IMR-90 (cell line): ENCODE measurements around the gene CDC42BPA. TPM values are rescaled to one million over a fixed set of nuclear protein-coding genes. Genes with fewer than 3 reads are reported as not detected.

Source experiments
- ATAC-seq: fragments of 200-7000 bp; cut with Tn5 transposase; 2 replicates; pipeline ENCODE4 v1.9.1; 2020; ENCODE audit warnings: low read depth, mild to moderate bottlenecking, moderate library complexity
- BruUV-seq: library from RNA; stranded (reverse); fragments of 400-500 nt; replicated peaks from 2 replicates; lab custom pipeline; 2021; lab: Mats Ljungman, UMichigan
- CTCF ChIA-PET: fragments of 300-600 bp; formaldehyde crosslinking; extraction: SDS; loops from one replicate; lab custom pipeline; 2021; ENCODE audit warnings: antibody characterized with exemption; lab: Yijun Ruan, JAX
- POLR2A ChIA-PET: fragments of 300-600 bp; sonication (Branson Sonifier 250); formaldehyde crosslinking; loops from one replicate; lab custom pipeline; 2022; ENCODE audit warnings: antibody characterized with exemption; ENCODE audit not compliant: unreplicated experiment; lab: Charles Lee
- DNase-seq: peaks from one replicate; pipeline ENCODE4 v3.0.0; 2013
- H2AFZ ChIP-seq: replicated peaks from 2 replicates; pipeline ENCODE3; 2013; ENCODE audit warnings: low read length, mild to moderate bottlenecking; ENCODE audit not compliant: poor library complexity
- H2AK5ac ChIP-seq: 2 replicates; pipeline ENCODE4 v1.6.1; 2013; ENCODE audit warnings: low read depth, low read length, inconsistent platforms
- H2AK9ac ChIP-seq: replicated peaks from 2 replicates; pipeline ENCODE3; 2013; ENCODE audit warnings: mild to moderate bottlenecking, low read depth, low read length, moderate library complexity; ENCODE audit not compliant: poor library complexity
- H2BK120ac ChIP-seq: 2 replicates; pipeline ENCODE4 v1.6.1; 2013; ENCODE audit warnings: low read depth, low read length, inconsistent platforms
- H2BK15ac ChIP-seq: 3 replicates; pipeline ENCODE4 v1.6.1; 2013; ENCODE audit warnings: low read depth, low read length, inconsistent platforms
- H2BK20ac ChIP-seq: 2 replicates; pipeline ENCODE4 v1.6.1; 2013; ENCODE audit warnings: low read depth, mild to moderate bottlenecking, inconsistent platforms, low read length, moderate library complexity
- H2BK5ac ChIP-seq: 2 replicates; pipeline ENCODE4 v1.6.1; 2013; ENCODE audit warnings: mild to moderate bottlenecking, low read depth, low read length, inconsistent platforms; ENCODE audit not compliant: poor library complexity, severe bottlenecking
- H3K14ac ChIP-seq: replicated peaks from 2 replicates; pipeline ENCODE4 v1.6.1; 2013; ENCODE audit warnings: low read depth, low read length, inconsistent platforms
- H3K18ac ChIP-seq: 2 replicates; pipeline ENCODE4 v1.6.1; 2013; ENCODE audit warnings: low read depth, low read length, control low read depth
- H3K23ac ChIP-seq: 2 replicates; pipeline ENCODE4 v1.6.1; 2013; ENCODE audit warnings: low read depth, low read length, inconsistent platforms
- H3K27ac ChIP-seq: 2 replicates; pipeline ENCODE4 v1.5.1; 2013; ENCODE audit warnings: mild to moderate bottlenecking, control low read depth, low read length; ENCODE audit not compliant: insufficient read depth
- H3K27me3 ChIP-seq: 2 replicates; pipeline ENCODE4 v1.6.1; 2013; ENCODE audit warnings: low read length; ENCODE audit not compliant: control insufficient read depth, insufficient read depth
- H3K36me3 ChIP-seq: 2 replicates; pipeline ENCODE4 v1.6.1; 2013; ENCODE audit warnings: low read length, mixed read lengths; ENCODE audit not compliant: control insufficient read depth, insufficient read depth
- H3K4ac ChIP-seq: 2 replicates; pipeline ENCODE4 v1.6.1; 2013; ENCODE audit warnings: low read depth, low read length, inconsistent platforms
- H3K4me1 ChIP-seq: 2 replicates; pipeline ENCODE4 v1.6.1; 2013; ENCODE audit warnings: low read length, mixed read lengths; ENCODE audit not compliant: control insufficient read depth, insufficient read depth
- H3K4me2 ChIP-seq: 2 replicates; pipeline ENCODE4 v1.6.1; 2013; ENCODE audit warnings: low read depth, mild to moderate bottlenecking, control low read depth, low read length, moderate library complexity
- H3K4me3 ChIP-seq: 2 replicates; pipeline ENCODE4 v1.5.1; 2013; ENCODE audit warnings: low read depth, mild to moderate bottlenecking, control low read depth, low read length, moderate library complexity; ENCODE audit not compliant: insufficient read depth
- H3K56ac ChIP-seq: 2 replicates; pipeline ENCODE4 v1.6.1; 2013; ENCODE audit warnings: low read length, inconsistent platforms; ENCODE audit not compliant: insufficient read depth; ENCODE audit errors: extremely low read depth
- H3K79me1 ChIP-seq, 2 experiments: 2 replicates each; pipeline ENCODE4 v1.6.1; 2013; ENCODE audit warnings: low read length in 2 of 2, inconsistent platforms in 1 of 2, low read depth in 1 of 2
- H3K9ac ChIP-seq: 2 replicates; pipeline ENCODE4 v1.6.1; 2013; ENCODE audit warnings: low read depth, low read length, control low read depth
- H3K9me1 ChIP-seq: 2 replicates; pipeline ENCODE4 v1.6.1; 2013; ENCODE audit warnings: low read length, inconsistent platforms; ENCODE audit not compliant: insufficient read depth
- H3K9me3 ChIP-seq: 2 replicates; pipeline ENCODE4 v1.6.1; 2013; ENCODE audit warnings: low read length; ENCODE audit not compliant: control insufficient read depth, insufficient read depth
- H4K20me1 ChIP-seq: 2 replicates; pipeline ENCODE4 v1.6.1; 2013; ENCODE audit warnings: low read length, inconsistent platforms; ENCODE audit not compliant: insufficient read depth
- H4K5ac ChIP-seq: 2 replicates; pipeline ENCODE4 v1.6.1; 2013; ENCODE audit warnings: mild to moderate bottlenecking, low read depth, low read length, control low read depth
- H4K8ac ChIP-seq, 2 experiments: 2 replicates each; pipeline ENCODE4 v1.6.1; 2013; ENCODE audit warnings: low read depth in 2 of 2, low read length in 2 of 2, control low read depth in 1 of 2, inconsistent platforms in 1 of 2
- H4K91ac ChIP-seq: 2 replicates; pipeline ENCODE4 v1.6.1; 2013; ENCODE audit warnings: low read depth, low read length, inconsistent platforms; ENCODE audit not compliant: insufficient read depth
- BHLHE40 ChIP-seq: fragments of 150-350 bp; IDR thresholded peaks from 2 replicates; pipeline ENCODE4 v1.6.1; 2016; ENCODE audit warnings: mild to moderate bottlenecking, low read depth, low read length
- FOS ChIP-seq: fragments of 150-350 bp; IDR thresholded peaks from 2 replicates; pipeline ENCODE4 v1.6.1; 2016; ENCODE audit warnings: low read depth, low read length
- MXI1 ChIP-seq: IDR thresholded peaks from 2 replicates; pipeline ENCODE4 v1.6.1; 2012; ENCODE audit warnings: low read depth, mild to moderate bottlenecking, low read length, moderate library complexity, borderline replicate concordance
- WGBS, 2 experiments: methylation state at CpG; one replicate each; pipeline versions ENCODE4 v1.1.5 to v1.1.7; 2013; ENCODE audit warnings: missing lambda C conversion rate in 2 of 2; ENCODE audit not compliant: insufficient read length in 1 of 2; ENCODE audit errors: extremely low coverage in 2 of 2; 5-methylcytosine and 5-hydroxymethylcytosine counted together
- dilution Hi-C: fragments of 300-500 bp; cut with HindIII; formaldehyde crosslinking; loops from one replicate; pipeline ENCODE4 v1.14.3; 2018; ENCODE audit warnings: low sequenced_read_pairs; ENCODE audit not compliant: unreplicated experiment
- in situ Hi-C: fragments of 300-500 bp; cut with MboI; formaldehyde crosslinking; loops from 3 replicates; pipeline ENCODE4 v1.14.3; 2019; ENCODE audit warnings: low sequenced_read_pairs, inconsistent platforms, mixed read lengths
- intact Hi-C: fragments of 100-400 bp; cut with micrococcal nuclease; formaldehyde crosslinking; loops from 2 replicates; pipeline ENCODE4 v1.10.0; 2022
- polyA plus RNA-seq, 3 experiments: library from polyadenylated mRNA; depleted of rRNA; stranded (reverse); fragments of >200 nt; gene quantifications; 2 replicates each; pipeline ENCODE4 v1.2.3, GENCODE V29; 2012; ENCODE audit warnings: low replicate concordance in 1 of 3
- total RNA-seq: library from RNA; depleted of rRNA; stranded (reverse); fragments of >200 nt; gene quantifications from 2 replicates; pipeline ENCODE4 v1.2.3, GENCODE V29; 2012

CDC42BPA gene
- total and polyA plus RNA-seq, 2 of the 4 experiments (the other 2 are of a cell fraction) = 9.4 to 27.8 TPM

DNA sequence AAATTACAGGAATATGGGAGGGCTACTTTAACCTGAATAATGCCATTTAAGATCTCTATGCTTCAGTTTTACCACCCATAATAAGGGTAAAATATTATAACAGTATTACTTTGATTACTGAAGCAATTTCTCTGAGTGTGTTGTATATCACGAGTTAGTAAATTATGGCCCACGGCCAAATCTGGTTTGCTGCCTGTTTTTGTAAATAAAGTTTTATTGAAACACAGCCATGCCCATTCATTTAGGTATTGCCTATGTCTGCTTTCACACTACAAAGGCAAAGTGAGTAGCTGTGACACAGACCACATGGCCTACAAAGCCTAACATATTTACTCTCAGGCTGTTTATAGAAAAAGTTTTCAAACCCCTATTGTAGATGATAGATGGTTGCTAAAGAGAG is 156.8 kb downstream of the CDC42BPA start:
- dilution Hi-C loops = no loop called here
- H2AFZ ChIP-seq = no peak overlapping the region
- no peak overlapping the region for H3K27ac ChIP-seq
- BruUV-seq = no TSS peak
- no peaks in the 10 kb centered on the region for H4K20me1 ChIP-seq
- no CpG with 5 or more reads among the region's 2 CpGs for WGBS, 2 experiments
- H2BK120ac ChIP-seq = no peak overlapping the region
- H3K18ac ChIP-seq = no peak overlapping the region
- H3K9me1 ChIP-seq = peaks cover 6% of the 10 kb centered on the region; the same call in 1 of the 2 replicates
- no peak overlapping the region for H3K56ac ChIP-seq
- no peak overlapping the region for H4K5ac ChIP-seq
- H3K4me1 ChIP-seq = no peaks in the 10 kb centered on the region
- no peak overlapping the region for H2AK5ac ChIP-seq
- H3K23ac ChIP-seq = no peak overlapping the region
- no peak overlapping the region for H4K91ac ChIP-seq
- no peak overlapping the region for H2BK15ac ChIP-seq
- no peak overlapping the region for H3K4me3 ChIP-seq
- H3K27me3 ChIP-seq = no peaks in the 10 kb centered on the region
- no peak overlapping the region for H3K9ac ChIP-seq
- CTCF ChIA-PET = no interaction called here
- no peak for TF ChIP-seq BHLHE40
- TF ChIP-seq MXI1 = no peak
- no peak for TF ChIP-seq FOS
- no peak for ATAC-seq
- intact Hi-C loops = no loop called here
- no peak for DNase-seq
- H3K9me3 ChIP-seq = no peaks in the 10 kb centered on the region
- H3K14ac ChIP-seq = no peak overlapping the region
- no peak overlapping the region for H3K4ac ChIP-seq
- H2BK5ac ChIP-seq = no peak overlapping the region
- peaks cover 9 to 19% of the 10 kb centered on the region in 2 experiments for H3K79me1 ChIP-seq
- no peak overlapping the region for H3K4me2 ChIP-seq
- no peak overlapping the region for H4K8ac ChIP-seq
- peaks cover 8% of the 10 kb centered on the region; the same call in 1 of the 2 replicates for H3K36me3 ChIP-seq
- no peak overlapping the region for H2BK20ac ChIP-seq
- in situ Hi-C loops = no loop called here
- POLR2A ChIA-PET = no interaction called here
- no peak overlapping the region for H2AK9ac ChIP-seq
